WERI-Rb-1 (cell line): ENCODE results near the gene FABP1.

Experiments used
- DNase-seq: peaks from one replicate; pipeline ENCODE4 v3.0.0-alpha.2; 2020
- H3K27ac ChIP-seq: fragments of 250-450 bp; sonication (Bioruptor Pico); 2 replicates; pipeline ENCODE4 v1.5.1; 2020; ENCODE audit warnings: mild to moderate bottlenecking, moderate library complexity
- H3K27me3 ChIP-seq: fragments of 250-450 bp; sonication (Bioruptor Pico); 2 replicates; pipeline ENCODE4 v1.5.1; 2021; ENCODE audit warnings: mild to moderate bottlenecking, low read depth, moderate library complexity; ENCODE audit not compliant: insufficient read depth, severe bottlenecking
- H3K36me3 ChIP-seq: fragments of 250-450 bp; sonication (Bioruptor Pico); 2 replicates; pipeline ENCODE4 v1.5.1; 2020; ENCODE audit warnings: mild to moderate bottlenecking, moderate library complexity
- H3K4me3 ChIP-seq: 2 replicates; pipeline ENCODE4 v1.5.1; 2011; ENCODE audit warnings: low read depth, mild to moderate bottlenecking, control low read depth, low read length
- H3K9me3 ChIP-seq: fragments of 250-450 bp; sonication (Bioruptor Pico); 2 replicates; pipeline ENCODE4 v1.5.1; 2021; ENCODE audit warnings: mild to moderate bottlenecking, moderate library complexity; ENCODE audit not compliant: severe bottlenecking
- TF ChIP-seq, protein P1 (sequence below): IDR thresholded peaks from 2 replicates; pipeline ENCODE4 v1.5.1; 2011; ENCODE audit warnings: low read depth, mild to moderate bottlenecking, control low read depth, inconsistent platforms, low read length

FABP1 gene

DNA sequence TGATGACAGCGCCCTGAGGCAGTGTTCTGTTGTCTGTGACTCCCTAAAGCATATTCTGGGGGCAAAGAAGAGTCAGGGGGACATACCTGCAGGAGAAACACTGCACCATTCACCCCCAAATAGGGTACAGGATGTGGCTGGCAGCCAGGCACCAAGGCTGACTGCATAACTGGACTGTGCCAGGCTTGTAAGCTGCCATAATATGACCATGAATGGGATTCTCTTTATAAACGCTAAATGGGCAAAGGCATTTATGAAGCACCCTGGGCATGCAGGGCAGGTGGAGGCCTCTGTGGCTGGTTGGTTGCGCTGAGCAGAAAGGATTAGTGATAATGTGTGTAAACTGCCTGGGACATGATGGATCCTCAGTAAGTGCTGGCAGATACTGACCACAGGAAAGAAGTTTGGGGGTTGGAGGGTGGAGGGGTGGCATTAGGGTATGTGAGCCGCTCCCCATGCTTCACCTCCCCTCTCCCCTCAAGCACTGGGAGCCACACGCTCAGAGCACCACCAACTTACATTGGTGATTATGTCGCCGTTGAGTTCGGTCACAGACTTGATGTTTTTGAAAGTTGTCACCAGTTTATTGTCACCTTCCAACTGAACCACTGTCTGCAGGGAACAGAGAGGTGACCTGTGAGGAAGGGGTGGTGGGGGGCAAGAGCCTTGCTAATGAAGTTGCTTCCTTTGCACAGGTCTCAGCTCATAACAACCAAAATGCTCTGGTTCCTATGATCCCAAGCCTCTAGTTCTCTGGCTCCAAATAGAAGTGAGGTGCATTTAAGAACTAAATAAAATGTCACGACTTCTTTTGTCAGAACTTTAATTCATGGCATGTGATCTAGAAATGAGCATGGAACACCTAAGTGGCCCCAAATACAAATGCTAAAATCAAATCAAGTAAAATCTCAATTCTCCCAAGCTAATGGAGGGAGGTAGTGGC, 3.6 kb downstream of the FABP1 start:
- TF ChIP-seq, protein P1, sequence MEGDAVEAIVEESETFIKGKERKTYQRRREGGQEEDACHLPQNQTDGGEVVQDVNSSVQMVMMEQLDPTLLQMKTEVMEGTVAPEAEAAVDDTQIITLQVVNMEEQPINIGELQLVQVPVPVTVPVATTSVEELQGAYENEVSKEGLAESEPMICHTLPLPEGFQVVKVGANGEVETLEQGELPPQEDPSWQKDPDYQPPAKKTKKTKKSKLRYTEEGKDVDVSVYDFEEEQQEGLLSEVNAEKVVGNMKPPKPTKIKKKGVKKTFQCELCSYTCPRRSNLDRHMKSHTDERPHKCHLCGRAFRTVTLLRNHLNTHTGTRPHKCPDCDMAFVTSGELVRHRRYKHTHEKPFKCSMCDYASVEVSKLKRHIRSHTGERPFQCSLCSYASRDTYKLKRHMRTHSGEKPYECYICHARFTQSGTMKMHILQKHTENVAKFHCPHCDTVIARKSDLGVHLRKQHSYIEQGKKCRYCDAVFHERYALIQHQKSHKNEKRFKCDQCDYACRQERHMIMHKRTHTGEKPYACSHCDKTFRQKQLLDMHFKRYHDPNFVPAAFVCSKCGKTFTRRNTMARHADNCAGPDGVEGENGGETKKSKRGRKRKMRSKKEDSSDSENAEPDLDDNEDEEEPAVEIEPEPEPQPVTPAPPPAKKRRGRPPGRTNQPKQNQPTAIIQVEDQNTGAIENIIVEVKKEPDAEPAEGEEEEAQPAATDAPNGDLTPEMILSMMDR = no peak
- H3K9me3 ChIP-seq = no peaks in the 10 kb centered on the region
- no peak for DNase-seq
- no peak overlapping the region for H3K27ac ChIP-seq
- H3K27me3 ChIP-seq = peaks cover 79% of the 10 kb centered on the region
- no peaks in the 10 kb centered on the region for H3K36me3 ChIP-seq
- no peak overlapping the region for H3K4me3 ChIP-seq

DNA sequence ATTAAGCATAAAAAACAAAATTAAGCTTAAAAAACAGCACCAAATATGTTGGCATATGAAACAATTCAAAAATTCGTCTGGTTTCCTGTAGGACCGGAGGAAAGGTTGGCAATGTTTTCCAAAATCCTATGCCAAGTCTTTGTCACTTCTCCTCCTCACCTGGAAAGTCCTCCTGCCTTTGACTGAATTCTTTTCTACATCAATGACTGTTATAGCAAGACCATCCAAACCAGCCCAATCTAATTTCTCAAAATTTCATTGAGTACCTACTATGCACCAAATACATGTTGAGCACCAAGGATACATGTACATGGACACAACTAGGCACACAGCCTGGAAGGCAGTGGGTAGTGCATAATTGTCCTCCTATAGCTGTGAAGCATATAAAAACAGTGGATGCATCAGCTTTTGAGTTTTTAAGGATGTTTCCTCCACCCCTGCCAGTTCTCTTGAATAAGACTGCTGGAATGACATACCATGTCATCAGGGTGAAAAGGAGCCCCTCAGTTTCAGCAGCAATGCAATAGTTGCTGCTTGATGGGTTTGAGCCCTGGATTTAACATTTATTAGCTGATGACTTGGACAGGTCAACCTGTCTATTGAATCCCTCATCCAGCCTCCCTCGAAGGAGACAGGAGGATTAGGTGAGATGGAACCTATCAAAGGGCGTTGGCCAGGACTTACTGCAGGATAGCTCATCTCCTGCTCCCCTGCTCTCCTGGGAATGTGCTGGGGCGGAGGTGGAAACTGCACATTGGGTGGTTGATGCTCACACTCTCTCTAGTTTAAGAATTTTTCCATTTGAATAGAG, 4.5 kb downstream of the FABP1 start:
- Histone ChIP-seq H3K36me3 (no peaks in the 10 kb centered on the region), H3K27ac (no peak overlapping the region), H3K9me3 (no peaks in the 10 kb centered on the region), H3K4me3 (no peak overlapping the region), H3K27me3 (peaks cover 79% of the 10 kb centered on the region)
- TF ChIP-seq, protein P1 = no peak
- DNase-seq = no peak

DNA sequence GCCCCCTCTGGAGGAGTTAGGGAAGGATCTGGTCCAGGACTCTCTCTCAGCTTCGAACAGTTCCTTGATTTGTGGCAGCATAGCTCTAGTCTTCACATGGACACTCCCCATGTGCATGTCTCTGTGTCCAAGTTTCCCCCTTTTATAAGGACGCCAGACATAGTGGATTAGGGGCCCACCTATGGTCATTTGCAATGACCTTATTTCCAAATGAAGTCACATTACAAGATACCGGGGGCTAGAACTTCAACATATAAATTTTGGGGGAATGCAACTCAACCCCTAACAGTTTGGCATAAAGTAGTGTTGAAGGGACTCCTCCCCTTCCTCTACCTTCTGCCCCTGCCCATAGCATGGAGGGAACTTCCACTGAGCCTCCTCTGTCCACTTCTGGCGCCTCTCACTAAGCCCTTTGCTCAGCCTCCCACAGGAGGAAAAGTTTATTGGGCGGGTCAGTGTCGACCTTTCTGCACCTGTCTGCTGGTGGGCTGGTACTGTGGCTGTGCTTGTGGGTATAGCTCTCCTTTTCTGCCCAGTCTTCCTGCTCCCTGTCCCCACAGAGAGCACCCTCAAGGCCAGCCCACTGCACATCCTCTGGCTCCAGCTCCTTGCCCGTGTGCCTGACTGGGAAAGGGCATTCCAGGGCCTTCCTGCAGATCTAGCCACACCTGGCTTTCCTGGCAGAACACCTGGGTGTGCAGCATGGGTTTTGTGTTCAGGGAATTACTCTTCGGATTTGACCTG, 5.5 kb downstream of the FABP1 start:
- no peak overlapping the region for H3K4me3 ChIP-seq
- H3K9me3 ChIP-seq = no peaks in the 10 kb centered on the region
- DNase-seq = no peak
- no peak overlapping the region for H3K27ac ChIP-seq
- no peaks in the 10 kb centered on the region for H3K36me3 ChIP-seq
- H3K27me3 ChIP-seq = peaks cover 76% of the 10 kb centered on the region
- TF ChIP-seq, protein P1 = no peak

DNA sequence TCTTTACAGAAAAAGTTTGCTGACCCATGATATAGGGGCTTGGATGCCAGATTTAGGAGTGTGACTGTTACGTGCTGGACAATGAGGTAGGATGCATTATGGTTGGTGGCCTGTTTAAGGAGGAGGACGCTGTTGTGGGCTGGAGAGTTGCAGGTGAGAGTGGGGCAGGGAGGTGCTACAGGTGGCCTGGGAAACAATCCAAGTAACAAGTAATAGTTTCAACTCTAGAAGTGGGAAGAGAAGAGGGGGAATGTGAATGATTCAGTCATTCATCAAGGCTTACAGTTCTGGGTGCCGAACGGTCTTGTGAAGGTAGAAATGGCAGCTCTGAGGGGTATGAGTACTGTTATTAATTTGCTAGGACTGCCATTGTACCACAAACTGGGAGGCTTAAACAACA, 6.2 kb downstream of the FABP1 start:
- H3K36me3 ChIP-seq = no peaks in the 10 kb centered on the region
- TF ChIP-seq, protein P1 = no peak
- H3K27me3 ChIP-seq = peaks cover 76% of the 10 kb centered on the region
- no peak overlapping the region for H3K27ac ChIP-seq
- DNase-seq = no peak
- no peaks in the 10 kb centered on the region for H3K9me3 ChIP-seq
- no peak overlapping the region for H3K4me3 ChIP-seq

DNA sequence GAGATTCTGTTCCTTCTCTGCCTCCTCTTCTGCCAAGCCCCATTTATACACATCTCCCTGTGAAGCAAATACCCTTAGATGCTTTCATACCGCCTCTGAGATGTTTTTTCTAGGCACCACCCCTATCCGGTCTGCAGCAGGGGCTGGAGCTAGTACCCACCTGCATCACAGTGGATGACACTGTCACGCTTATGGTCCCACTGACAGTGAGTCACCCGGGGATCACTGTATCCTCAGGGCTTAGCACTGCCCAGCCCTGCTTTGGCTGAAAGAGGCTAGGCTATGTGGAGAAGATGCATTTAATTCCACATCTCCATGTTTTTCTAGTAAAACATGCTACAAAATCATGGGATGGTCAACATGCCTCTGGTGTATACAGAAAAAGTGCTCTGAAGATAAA, 9.9 kb downstream of the FABP1 start:
- TF ChIP-seq, protein P1 = no peak
- Histone ChIP-seq H3K27ac (no peak overlapping the region), H3K27me3 (peaks cover 84% of the 10 kb centered on the region), H3K4me3 (no peak overlapping the region), H3K9me3 (no peaks in the 10 kb centered on the region), H3K36me3 (no peaks in the 10 kb centered on the region)
- no peak for DNase-seq
